ENCODE data around the gene SEPTIN1. TPM values are rescaled to one million over a fixed set of nuclear protein-coding genes. Genes with fewer than 3 reads are reported as not detected.

SEPTIN1 gene
- total RNA-seq, 4 donors from 2014 or later = 1.2 to 7.1 (median 2.7) TPM

DNA sequence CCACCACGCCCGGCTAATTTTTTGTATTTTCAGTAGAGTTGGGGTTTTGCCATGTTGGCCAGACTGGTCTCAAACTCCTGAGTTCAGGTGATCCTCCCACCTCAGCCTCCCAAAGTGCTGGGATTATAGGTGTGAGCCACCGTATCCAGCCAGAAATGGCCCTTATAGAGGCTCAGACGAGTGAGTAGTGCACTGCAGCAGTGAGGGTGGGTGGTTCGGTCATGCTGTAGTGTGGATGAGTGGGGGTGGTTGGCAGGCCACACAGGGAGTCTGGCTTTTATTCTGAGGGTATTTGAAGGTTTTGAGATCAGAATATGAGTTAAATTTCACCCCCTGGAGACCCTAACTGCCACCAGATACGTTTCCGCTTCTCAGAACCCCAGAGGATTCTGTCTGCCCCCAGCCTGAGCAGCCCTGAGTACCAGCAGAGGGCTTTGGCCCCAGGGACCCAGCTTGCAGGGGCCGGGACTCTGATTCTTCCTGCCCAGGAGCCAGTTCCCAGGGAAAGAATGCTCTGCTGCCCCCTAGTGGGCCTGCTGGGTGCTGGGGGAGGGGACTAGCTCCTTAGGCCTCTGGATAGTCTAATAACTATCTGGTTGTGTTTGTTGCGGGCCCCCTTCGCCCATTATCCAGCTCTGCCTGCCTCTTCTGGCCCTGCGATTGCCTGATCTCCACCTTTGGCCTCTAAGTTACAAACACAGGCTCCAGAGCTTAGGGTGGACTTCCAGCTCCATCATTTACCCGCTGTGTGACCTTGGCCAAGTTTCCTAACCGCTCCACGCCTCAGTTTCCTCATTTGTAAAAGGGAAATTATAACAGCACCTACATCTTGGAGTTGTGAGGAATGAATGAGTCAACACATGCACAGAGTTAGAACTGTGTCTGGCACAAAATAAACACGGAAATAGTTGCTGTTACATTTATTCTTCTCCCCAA, 27.0 kb upstream of the SEPTIN1 start:
- WGBS, 2 donors = 38 to 42% methylated on average over 11 to 13 of the region's 15 CpGs
- intact Hi-C loops (cut with DNase I) = no loop called here
- Histone ChIP-seq H3K27ac (peak overlapping the region in 3 of 4 donors; percentile 34 to 52 (median 43)), H3K36me3 (peaks cover 0 to 21% (median 0%) of the 10 kb centered on the region in 3 donors), H3K27me3 (no peaks in the 10 kb centered on the region), H3K4me1 (peaks cover 14 to 39% (median 26%) of the 10 kb centered on the region in 3 donors), H3K4me3 (no peak overlapping the region), H3K9me3 (no peaks in the 10 kb centered on the region)
- DNase-seq = no peak
- TF ChIP-seq, protein P1, sequence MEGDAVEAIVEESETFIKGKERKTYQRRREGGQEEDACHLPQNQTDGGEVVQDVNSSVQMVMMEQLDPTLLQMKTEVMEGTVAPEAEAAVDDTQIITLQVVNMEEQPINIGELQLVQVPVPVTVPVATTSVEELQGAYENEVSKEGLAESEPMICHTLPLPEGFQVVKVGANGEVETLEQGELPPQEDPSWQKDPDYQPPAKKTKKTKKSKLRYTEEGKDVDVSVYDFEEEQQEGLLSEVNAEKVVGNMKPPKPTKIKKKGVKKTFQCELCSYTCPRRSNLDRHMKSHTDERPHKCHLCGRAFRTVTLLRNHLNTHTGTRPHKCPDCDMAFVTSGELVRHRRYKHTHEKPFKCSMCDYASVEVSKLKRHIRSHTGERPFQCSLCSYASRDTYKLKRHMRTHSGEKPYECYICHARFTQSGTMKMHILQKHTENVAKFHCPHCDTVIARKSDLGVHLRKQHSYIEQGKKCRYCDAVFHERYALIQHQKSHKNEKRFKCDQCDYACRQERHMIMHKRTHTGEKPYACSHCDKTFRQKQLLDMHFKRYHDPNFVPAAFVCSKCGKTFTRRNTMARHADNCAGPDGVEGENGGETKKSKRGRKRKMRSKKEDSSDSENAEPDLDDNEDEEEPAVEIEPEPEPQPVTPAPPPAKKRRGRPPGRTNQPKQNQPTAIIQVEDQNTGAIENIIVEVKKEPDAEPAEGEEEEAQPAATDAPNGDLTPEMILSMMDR (IDR thresholded peaks at IDR 0.05) = peak; percentile 81 to 94 (median 92)
- TF ChIP-seq POLR2A (IDR thresholded peaks at IDR 0.05) = peak in 1 of 4 donors; percentile 27

DNA sequence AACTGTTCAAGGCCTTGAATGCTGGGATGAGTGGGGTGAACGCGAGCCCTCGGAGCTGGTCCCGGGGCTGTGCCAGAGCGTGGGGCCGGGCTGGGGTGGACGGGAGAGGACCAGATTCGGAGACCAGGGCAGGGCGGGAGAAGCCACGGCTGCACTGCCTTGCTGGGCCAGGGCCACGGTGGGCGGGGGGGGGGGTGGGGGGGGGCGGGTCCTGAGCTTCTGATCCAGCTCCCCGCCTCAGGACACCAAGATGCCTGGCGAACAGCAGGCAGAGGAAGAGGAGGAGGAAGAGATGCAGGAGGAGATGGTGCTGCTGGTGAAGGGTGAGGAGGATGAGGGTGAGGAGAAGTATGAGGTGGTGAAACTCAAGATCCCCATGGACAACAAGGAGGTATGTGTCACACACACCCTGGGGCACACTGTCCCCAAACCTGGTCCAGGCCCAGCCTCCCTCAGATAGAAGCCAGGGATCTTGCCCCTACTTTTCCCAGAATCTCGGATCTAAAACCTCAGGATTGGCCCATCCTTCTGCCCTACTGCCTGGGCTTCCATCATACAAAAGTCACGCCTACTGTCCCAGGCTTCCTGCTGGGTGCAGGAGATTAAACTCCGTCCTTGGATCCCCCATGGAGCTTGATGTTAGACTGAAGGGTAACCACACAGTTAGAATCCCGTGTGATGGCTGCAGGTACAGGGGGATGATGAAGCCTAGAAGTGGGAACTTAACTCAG, 25.6 kb upstream of the SEPTIN1 start:
- Histone ChIP-seq H3K4me1 (peaks cover 14 to 32% (median 26%) of the 10 kb centered on the region in 3 donors), H3K27ac (peak overlapping the region; percentile 85 to 95 (median 89)), H3K36me3 (peaks cover 0 to 13% (median 0%) of the 10 kb centered on the region in 3 donors), H3K27me3 (no peaks in the 10 kb centered on the region), H3K9me3 (no peaks in the 10 kb centered on the region), H3K4me3 (peak overlapping the region; percentile 63 to 90 (median 68))
- 11% methylated on average over 4 to 10 of the region's 19 CpGs for WGBS, 2 donors
- intact Hi-C loops (cut with DNase I) = no loop called here
- DNase-seq = no peak
- TF ChIP-seq, protein P1 (IDR thresholded peaks at IDR 0.05) = no peak
- TF ChIP-seq POLR2A (IDR thresholded peaks at IDR 0.05) = no peak

DNA sequence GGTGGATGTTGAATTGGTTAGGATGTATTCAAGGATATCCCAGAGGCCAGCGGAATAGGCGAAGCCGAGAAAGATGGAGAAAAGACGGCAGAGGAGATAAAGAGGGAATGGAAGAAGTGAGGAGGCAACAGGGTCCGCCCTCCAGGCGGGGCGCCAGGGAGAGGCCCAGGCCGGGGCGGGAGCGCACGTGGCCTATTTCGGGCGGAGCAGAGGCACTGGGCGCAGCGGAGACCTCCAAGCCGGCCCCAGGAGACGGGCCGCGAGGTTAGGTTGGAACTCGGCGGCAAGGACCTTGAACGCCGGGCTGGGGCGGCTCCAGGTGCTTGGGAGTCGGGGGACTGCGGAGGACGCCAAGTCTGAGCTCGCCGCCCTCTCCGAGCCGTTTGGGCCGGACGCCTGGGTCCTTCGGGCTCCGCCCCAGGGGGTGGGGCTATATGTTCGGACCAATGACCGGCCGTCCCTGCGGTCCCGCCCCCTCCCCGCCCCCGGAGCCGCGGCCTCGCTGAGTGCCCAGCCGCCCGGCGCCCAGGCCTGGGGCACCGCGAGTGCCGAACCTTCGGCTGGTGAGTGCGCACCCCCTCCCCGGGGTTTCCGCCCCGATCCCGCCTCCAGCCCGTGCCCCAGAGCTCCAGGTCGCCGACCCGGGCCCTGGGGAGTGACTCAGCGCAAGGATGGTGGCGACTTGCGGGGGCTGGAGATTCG, 24.9 kb upstream of the SEPTIN1 start, which contains the start of gene ZNF771:
TSS of gene ZNF771 (plus strand) at position 505 of the 702 bp plus-strand sequence. CDS start 448 bp downstream, outside the sequence.
- peak in 2 of 4 donors; percentile 54 to 62 for TF ChIP-seq POLR2A (IDR thresholded peaks at IDR 0.05)
- TF ChIP-seq, protein P1 (IDR thresholded peaks at IDR 0.05) = peak in 2 of 6 experiments; percentile 6 to 19
- H3K36me3 ChIP-seq = peaks cover 0 to 11% (median 0%) of the 10 kb centered on the region in 3 donors
- H3K27me3 ChIP-seq = no peaks in the 10 kb centered on the region
- peak within 1 kb of the TSS; percentile 63 to 90 (median 68) for H3K4me3 ChIP-seq
- no peaks in the 10 kb centered on the region for H3K9me3 ChIP-seq
- intact Hi-C loops (cut with DNase I) = no loop called here
- peak within 1 kb of the TSS; percentile 85 to 95 (median 89) for H3K27ac ChIP-seq
- H3K4me1 ChIP-seq = peaks cover 14 to 32% (median 26%) of the 10 kb centered on the region in 3 donors
- DNase-seq = peak; percentile 51
- 0 to 1% methylated on average over 17 to 22 of the region's 65 CpGs for WGBS, 2 donors

DNA sequence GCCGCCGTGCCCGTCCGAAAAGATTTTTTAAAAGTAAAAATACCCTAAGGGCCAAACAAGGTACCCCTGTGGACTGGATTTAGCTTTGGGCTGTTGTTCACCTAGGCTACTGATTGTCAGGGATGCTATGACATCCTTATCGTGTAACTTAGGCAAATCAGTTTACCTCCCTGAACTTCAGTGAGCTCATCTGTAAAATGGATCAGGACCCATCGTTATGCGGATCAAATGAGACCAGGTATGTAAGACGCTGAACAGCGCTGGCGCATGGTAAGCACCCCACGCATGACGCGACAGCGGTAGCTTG, 24.4 kb upstream of the SEPTIN1 start:
- H3K27ac ChIP-seq = peak overlapping the region; percentile 85 to 95 (median 89)
- no peak for DNase-seq
- H3K27me3 ChIP-seq = no peaks in the 10 kb centered on the region
- peaks cover 0 to 6% (median 0%) of the 10 kb centered on the region in 3 donors for H3K36me3 ChIP-seq
- no peaks in the 10 kb centered on the region for H3K9me3 ChIP-seq
- 13 to 23% methylated on average over 14 of the region's 14 CpGs for WGBS, 2 donors
- peaks cover 14 to 32% (median 26%) of the 10 kb centered on the region in 3 donors for H3K4me1 ChIP-seq
- no peak for TF ChIP-seq POLR2A (IDR thresholded peaks at IDR 0.05)
- TF ChIP-seq, protein P1 (IDR thresholded peaks at IDR 0.05) = no peak
- intact Hi-C loops (cut with DNase I) = no loop called here
- H3K4me3 ChIP-seq = peak overlapping the region; percentile 63 to 90 (median 68)

Data from esophagus squamous epithelium (tissue), 5 donors.